ENCODE measurements around the gene BOD1L1. TPM values are rescaled to one million over a fixed set of nuclear protein-coding genes. Genes with fewer than 3 reads are reported as not detected.

BOD1L1 gene
- total RNA-seq, 2 experiments from 2014 or later, result 32.4 to 42.7 TPM

DNA sequence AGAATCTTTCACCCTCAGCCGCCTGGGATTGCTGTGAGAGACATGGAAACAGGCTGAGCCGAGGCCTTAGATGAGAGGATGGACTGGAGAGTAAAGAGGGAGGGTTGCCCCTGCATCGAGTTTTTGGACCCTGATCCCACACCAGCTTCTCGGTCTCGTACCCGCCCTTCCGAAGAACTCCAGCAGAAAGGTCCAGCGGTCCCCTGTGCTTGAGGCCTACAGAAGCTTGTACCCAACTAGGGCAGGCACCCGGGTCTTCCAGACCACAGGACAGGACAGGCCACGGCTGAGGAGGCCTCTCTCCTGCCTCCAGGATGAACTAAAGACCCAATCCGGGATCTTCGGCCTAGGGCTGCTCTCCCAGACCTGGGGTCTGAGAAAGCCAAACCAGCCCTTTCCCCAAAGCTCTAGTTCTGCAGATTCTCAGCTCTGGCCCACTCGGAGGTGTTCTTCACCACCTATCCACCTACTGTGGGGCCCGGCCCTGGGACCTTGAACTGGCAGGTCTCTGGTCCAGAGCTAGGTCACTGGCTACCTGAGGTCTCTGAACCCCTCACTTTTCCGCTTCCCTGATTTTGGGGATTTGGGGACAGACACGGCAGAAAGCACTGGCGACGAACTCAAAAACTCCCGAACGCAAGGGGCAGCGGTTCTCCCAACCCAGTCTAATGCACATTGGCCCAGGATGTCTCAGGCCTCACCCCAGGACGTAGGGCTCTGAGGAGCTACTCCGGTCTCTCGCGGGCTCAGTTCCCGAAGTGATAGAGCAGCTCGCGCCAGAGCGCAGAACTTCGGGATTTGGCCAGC, 84.3 kb downstream of the BOD1L1 start:
- Mint-ChIP-seq H3K36me3 (ENCODE audit: low read depth) (peaks cover 2% of the 10 kb centered on the region), H3K27me3 (peaks cover 68% of the 10 kb centered on the region), H3K4me1 (peaks cover 52% of the 10 kb centered on the region), H3K27ac (no peak overlapping the region), H3K4me3 (peak overlapping the region; percentile 23), H3K9me3 (ENCODE audit: low read depth) (peaks cover 3% of the 10 kb centered on the region)
- ChIA-PET CTCF (interaction anchor here (0.5 to 1.2 kb wide), 6 partner anchors 9 to 33 kb away, joined by 3 to 4 read pairs (median 3); no protein-coding TSS in a partner anchor), POLR2A (no interaction called here)
- peak; percentile 18 for DNase-seq
- no peak for ATAC-seq
- intact Hi-C loops (cut with DNase I, micrococcal nuclease), result no loop called here

DNA sequence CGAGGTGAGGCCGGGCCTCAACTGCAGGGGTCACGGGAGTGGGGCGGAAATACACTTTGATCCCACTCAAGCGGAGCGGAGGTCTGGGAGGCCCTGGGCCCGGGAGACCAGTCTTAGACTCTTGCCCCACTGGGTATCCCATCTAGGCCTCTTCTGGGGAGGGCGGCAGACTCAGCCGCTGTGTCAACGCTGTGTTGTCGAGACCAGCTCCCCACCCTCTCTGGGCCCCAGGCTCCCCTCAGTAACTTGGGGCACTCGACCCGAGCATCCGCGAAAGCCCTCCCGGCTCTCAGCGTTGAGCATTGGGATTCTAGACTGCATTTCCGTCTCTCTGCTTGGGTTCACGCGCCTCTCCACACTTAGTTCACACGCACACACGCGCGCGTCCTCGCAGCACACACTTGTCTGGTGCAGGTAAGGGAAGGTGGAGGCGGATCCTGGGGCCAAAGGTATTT, 84.9 kb downstream of the BOD1L1 start:
- H3K36me3 Mint-ChIP-seq (ENCODE audit: low read depth), result peaks cover 2% of the 10 kb centered on the region
- H3K27me3 Mint-ChIP-seq, result peaks cover 73% of the 10 kb centered on the region
- no peak for ATAC-seq
- H3K9me3 Mint-ChIP-seq (ENCODE audit: low read depth), result peaks cover 3% of the 10 kb centered on the region
- intact Hi-C loops (cut with DNase I, micrococcal nuclease), result no loop called here
- no peak overlapping the region for H3K4me3 Mint-ChIP-seq
- no peak overlapping the region for H3K27ac Mint-ChIP-seq
- DNase-seq, result peak; percentile 20
- ChIA-PET POLR2A (no interaction called here), CTCF (interaction anchor here (0.7 to 1.3 kb wide), 7 partner anchors 12 to 802 kb away, joined by 3 to 6 read pairs (median 4); no protein-coding TSS in a partner anchor)
- peaks cover 55% of the 10 kb centered on the region for H3K4me1 Mint-ChIP-seq

DNA sequence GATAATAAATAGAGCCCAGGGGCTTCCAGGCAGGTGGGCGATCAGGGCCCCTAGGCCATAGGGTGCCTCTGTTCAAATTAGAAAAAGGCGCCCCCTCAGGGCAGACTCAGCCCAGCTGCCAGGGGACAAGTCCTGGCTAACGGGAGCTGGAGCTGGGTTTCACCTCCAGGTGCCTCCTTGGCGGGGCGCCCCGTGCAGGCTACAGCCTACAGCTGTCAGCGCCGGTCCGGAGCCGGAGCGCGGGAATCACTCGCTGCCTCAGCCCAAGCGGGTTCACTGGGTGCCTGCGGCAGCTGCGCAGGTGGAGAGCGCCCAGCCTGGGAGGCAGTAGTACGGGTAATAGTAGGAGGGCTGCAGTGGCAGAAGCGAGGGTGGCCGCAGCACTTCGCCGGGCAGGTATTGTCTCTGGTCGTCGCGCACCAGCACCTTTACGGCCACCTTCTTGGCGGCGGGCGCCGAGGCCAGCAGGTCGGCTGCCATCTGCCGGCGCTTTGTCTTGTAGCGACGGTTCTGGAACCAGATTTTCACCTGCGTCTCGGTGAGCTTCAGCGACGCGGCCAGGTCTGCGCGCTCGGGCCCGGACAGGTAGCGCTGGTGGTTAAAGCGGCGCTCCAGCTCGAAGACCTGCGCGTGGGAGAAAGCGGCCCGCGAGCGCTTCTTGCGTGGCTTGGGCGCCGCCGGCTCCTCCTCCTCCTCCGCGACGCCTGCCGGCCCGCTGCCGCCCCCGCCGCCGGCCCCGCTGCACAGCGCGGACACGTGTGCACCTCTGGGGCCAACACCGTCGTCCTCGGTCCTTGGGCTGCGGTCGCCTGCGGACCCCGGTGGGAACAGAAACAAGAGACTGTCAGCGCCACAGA, 85.6 kb downstream of the BOD1L1 start:
- POLR2A ChIA-PET, result interaction anchor here (0.6 kb wide), 1 partner anchor 140 kb away, joined by 3 read pairs; no protein-coding TSS in a partner anchor
- Mint-ChIP-seq H3K4me3 (peak overlapping the region; percentile 23), H3K27me3 (peaks cover 77% of the 10 kb centered on the region), H3K27ac (no peak overlapping the region), H3K9me3 (ENCODE audit: low read depth) (peaks cover 6% of the 10 kb centered on the region), H3K36me3 (ENCODE audit: low read depth) (peaks cover 2% of the 10 kb centered on the region), H3K4me1 (peaks cover 54% of the 10 kb centered on the region)
- ATAC-seq (no peak), DNase-seq (peak; percentile 63)
- intact Hi-C loops (cut with DNase I, micrococcal nuclease), result no loop called here
- CTCF ChIA-PET, result interaction anchor here (0.7 to 1.3 kb wide), 8 partner anchors 9 to 901 kb away, joined by 3 to 6 read pairs (median 4); no protein-coding TSS in a partner anchor

DNA sequence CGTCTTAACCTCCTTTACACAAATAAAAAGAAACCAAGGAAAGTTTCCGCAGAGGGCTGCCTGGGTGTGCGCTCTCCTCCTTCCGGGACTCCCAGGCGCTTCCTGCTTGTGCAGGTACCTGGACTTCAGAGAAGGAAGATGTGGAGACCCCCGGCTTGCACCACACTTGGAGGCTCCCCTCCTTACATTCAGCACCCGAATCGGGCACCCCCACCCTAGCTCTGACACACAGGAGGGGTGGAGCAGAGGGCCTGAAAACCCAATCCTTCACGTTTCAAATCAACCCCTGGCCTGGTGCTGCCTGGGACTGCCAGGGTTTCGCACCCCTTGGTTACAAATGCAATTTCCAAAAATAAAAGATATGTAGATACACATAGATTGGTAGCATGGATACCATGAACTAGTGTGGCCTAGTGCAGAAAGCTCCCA, 86.3 kb downstream of the BOD1L1 start:
- no peak for ATAC-seq
- peaks cover 77% of the 10 kb centered on the region for H3K27me3 Mint-ChIP-seq
- H3K4me3 Mint-ChIP-seq, result no peak overlapping the region
- intact Hi-C loops (cut with DNase I, micrococcal nuclease), result no loop called here
- no peak overlapping the region for H3K27ac Mint-ChIP-seq
- ChIA-PET POLR2A (no interaction called here), CTCF (interaction anchor here (0.5 to 1.3 kb wide), 6 partner anchors 13 to 900 kb away, joined by 3 to 6 read pairs (median 3); no protein-coding TSS in a partner anchor)
- H3K4me1 Mint-ChIP-seq, result peaks cover 48% of the 10 kb centered on the region
- DNase-seq, result no peak
- peaks cover 10% of the 10 kb centered on the region for H3K9me3 Mint-ChIP-seq (ENCODE audit: low read depth)
- peaks cover 2% of the 10 kb centered on the region for H3K36me3 Mint-ChIP-seq (ENCODE audit: low read depth)

DNA sequence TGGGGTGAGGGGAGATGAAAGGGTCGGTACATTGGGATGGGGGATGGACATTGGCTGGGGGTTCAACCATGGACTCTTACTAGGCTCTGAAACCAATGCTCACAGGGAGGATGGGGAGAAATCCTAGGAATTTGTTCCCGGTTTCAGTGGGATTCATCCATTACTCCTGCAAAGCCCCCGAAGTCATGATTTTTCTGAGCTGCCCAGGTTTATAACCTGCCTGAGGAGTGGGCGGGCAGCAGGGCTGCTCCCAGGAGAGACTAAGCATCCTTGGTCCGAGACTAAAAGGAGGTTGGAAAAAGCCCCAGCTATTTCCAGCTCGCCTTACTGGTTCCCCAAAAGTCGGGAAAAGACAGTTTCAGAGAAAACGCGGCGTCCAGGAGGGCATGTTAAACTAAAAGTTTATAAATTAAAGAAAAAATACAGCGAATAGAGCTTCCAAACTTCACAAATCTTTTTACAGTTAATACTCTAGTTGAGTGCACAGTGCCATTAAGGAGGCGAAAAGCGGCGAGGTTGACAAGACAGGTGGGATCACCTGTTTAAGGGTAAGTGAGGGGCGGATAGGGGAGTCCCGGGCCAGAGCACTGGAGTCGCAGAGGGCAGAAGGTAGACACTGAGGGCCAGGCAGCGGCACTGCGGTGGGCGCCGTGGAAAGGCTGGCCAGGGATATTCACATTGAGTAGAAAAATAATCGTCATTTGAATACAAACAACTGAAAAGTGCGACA, 86.9 kb downstream of the BOD1L1 start:
- ChIA-PET CTCF (interaction anchor here (0.5 to 1.3 kb wide), 5 partner anchors 8 to 900 kb away, joined by 3 to 4 read pairs (median 3); no protein-coding TSS in a partner anchor), POLR2A (no interaction called here)
- intact Hi-C loops (cut with DNase I, micrococcal nuclease), result no loop called here
- no peak for ATAC-seq
- Mint-ChIP-seq H3K27me3 (peaks cover 79% of the 10 kb centered on the region), H3K4me3 (no peak overlapping the region), H3K36me3 (ENCODE audit: low read depth) (peaks cover 2% of the 10 kb centered on the region), H3K4me1 (peaks cover 46% of the 10 kb centered on the region), H3K27ac (no peak overlapping the region), H3K9me3 (ENCODE audit: low read depth) (peaks cover 10% of the 10 kb centered on the region)
- DNase-seq, result no peak

DNA sequence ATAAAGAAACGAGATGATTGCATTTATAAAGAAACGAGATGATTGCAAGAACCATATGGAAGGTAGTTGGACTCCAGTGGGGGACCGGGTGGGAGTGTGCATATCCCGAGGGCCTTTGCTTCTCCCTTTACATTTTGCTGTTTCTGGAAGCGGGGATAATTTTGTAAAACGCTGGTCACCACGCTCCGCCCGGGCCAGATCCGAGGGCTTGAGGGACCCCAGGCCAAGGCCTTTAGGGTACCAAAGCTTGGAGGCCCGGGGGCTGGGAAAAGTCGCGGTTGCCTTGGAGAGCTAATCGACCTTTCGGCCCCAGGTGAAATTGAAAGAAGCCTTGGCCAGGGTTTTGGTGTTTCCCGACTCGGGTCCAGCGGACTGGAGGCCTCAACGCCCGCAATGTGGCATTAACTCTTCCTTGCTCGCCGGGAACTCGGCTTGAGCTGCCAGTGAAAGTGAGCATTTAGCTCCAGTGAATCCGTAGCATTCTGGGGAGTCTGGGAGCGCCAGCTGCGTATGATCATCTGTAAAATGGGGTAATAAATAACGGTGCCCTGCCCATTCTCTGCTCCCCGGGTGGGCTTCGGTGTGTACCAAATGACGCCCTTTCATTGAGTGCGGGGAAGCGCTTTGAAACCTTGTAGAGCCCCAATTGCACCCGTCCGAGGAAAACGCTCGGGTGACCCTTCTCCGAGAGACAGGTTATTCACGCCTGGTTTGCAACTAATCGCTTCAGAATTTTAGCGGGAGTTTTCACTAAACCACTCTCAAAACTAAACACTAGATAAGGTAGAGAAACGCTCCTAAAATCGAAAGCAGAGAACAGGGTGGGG, 87.7 kb downstream of the BOD1L1 start:
- Mint-ChIP-seq H3K4me3 (no peak overlapping the region), H3K9me3 (ENCODE audit: low read depth) (peaks cover 10% of the 10 kb centered on the region), H3K36me3 (ENCODE audit: low read depth) (peaks cover 2% of the 10 kb centered on the region), H3K27me3 (peaks cover 78% of the 10 kb centered on the region), H3K4me1 (peaks cover 39% of the 10 kb centered on the region), H3K27ac (no peak overlapping the region)
- intact Hi-C loops (cut with DNase I, micrococcal nuclease), result loop anchor here in 1 of 2 experiments (1.0 kb wide), 1 partner anchor 11 kb away; no protein-coding TSS in a partner anchor
- CTCF ChIA-PET, result interaction anchor here (0.8 to 1.3 kb wide), 2 partner anchors 9 to 811 kb away, joined by 3 to 4 read pairs; no protein-coding TSS in a partner anchor
- DNase-seq (no peak), ATAC-seq (no peak)
- POLR2A ChIA-PET, result no interaction called here

DNA sequence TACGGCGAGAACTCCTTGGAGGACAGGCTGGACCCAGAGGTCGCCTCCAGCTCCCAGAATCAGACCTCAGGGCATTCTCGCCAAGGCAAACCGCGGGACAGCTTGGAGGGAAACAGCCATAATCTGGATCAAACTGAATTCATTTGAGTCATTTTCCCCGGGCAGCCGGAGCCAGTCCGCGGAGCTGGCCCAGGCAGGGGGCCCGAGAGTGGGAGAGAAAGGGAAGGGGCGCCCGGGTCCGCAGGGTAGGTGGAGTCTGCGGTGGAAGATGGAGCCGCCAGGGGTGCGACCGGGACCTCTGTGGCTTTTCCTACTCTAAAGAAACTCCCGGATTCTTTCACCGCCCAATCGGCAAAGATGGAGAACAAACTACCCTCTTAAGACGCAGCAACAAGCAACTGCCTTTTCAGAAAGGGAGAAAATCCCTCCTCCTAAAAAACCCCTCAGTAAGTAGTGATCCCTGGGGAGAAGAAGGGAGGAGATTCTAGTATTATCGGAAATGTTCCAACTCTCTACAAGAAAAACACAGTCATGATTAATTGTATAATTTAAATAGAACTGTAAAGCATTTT, 88.4 kb downstream of the BOD1L1 start:
- ATAC-seq (no peak), DNase-seq (no peak)
- ChIA-PET POLR2A (no interaction called here), CTCF (no interaction called here)
- Mint-ChIP-seq H3K9me3 (ENCODE audit: low read depth) (peaks cover 10% of the 10 kb centered on the region), H3K4me1 (peaks cover 41% of the 10 kb centered on the region), H3K36me3 (ENCODE audit: low read depth) (peaks cover 2% of the 10 kb centered on the region), H3K4me3 (no peak overlapping the region), H3K27ac (no peak overlapping the region), H3K27me3 (peaks cover 82% of the 10 kb centered on the region)
- intact Hi-C loops (cut with DNase I, micrococcal nuclease), result loop anchor here in 1 of 2 experiments (1.0 kb wide), 1 partner anchor 10 kb away; no protein-coding TSS in a partner anchor

DNA sequence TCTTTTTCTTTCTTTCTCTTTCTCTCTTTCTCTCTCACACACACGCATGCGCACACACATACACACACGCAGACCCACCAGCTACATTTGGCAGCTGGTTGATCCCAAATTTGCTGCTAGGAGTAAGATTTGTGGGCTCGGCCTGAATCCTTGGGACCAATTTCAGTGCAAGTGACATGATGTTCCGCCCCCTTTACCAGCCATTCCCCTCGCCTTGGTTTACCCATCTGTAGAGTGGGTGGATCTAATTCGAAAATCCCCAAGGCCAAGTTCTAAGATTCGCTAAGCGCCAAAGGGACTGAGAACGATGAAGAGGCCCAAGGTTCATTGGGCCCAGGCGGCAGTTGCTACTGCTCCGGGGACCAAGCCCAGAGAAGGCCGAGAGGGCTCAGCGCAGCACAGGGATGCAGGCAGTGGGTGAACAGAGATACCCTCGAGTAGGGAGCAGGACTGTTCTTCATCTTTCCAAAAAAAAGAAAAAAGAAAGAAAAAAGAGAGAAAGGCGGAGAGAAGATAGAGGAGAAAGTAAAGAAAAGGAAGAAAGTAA, 89.0 kb downstream of the BOD1L1 start:
- H3K36me3 Mint-ChIP-seq (ENCODE audit: low read depth), result peaks cover 2% of the 10 kb centered on the region
- intact Hi-C loops (cut with DNase I, micrococcal nuclease), result no loop called here
- H3K9me3 Mint-ChIP-seq (ENCODE audit: low read depth), result peaks cover 10% of the 10 kb centered on the region
- POLR2A ChIA-PET, result no interaction called here
- ATAC-seq, result no peak
- peaks cover 86% of the 10 kb centered on the region for H3K27me3 Mint-ChIP-seq
- H3K4me1 Mint-ChIP-seq, result peaks cover 42% of the 10 kb centered on the region
- CTCF ChIA-PET, result no interaction called here
- H3K4me3 Mint-ChIP-seq, result peak overlapping the region; percentile 35
- DNase-seq, result no peak
- H3K27ac Mint-ChIP-seq, result no peak overlapping the region

DNA sequence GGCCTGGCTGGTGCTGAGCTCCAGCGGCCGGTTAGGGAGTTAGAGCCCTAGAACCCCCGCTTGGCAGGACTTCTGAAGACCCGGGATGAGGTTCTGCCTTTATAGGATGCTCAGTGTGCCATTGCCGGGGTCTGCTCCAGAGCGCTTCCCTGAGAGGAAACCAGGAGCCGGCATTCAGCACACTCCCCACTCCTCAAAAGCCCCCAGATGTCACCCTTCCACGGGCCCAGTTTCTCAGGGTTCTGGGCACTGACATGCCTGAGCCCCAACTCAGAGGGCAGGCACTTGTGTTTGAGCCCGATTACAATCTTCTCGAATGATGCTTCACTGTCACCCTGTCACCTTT, 89.7 kb downstream of the BOD1L1 start:
- Mint-ChIP-seq H3K4me3 (no peak overlapping the region), H3K36me3 (ENCODE audit: low read depth) (peaks cover 2% of the 10 kb centered on the region), H3K27me3 (peaks cover 82% of the 10 kb centered on the region), H3K9me3 (ENCODE audit: low read depth) (peaks cover 10% of the 10 kb centered on the region), H3K27ac (no peak overlapping the region), H3K4me1 (peaks cover 38% of the 10 kb centered on the region)
- ChIA-PET CTCF (no interaction called here), POLR2A (no interaction called here)
- ATAC-seq (no peak), DNase-seq (no peak)
- intact Hi-C loops (cut with DNase I, micrococcal nuclease), result loop anchor here in 1 of 2 experiments (1.0 kb wide), 1 partner anchor 7 kb away; no protein-coding TSS in a partner anchor

Data from activated CD4-positive, alpha-beta T cell treated with anti-CD3 and anti-CD28 coated beads for 36 hours (primary cell).